ENCODE measurements around the gene SCAPER.
"Not testable (repeated sequence)": the region's sequence is repeated elsewhere in the genome, so short reads cannot be mapped to it uniquely, and the experiment has no call there.

SCAPER gene

GRCh38 chr15:76714950-76715349 lies 190.2 kb downstream of the SCAPER start:
- Histone ChIP-seq H3K27ac (ENCODE audit: poor library complexity, severe bottlenecking) (no peak overlapping the region), H3K27me3 (ENCODE audit: insufficient read depth, poor library complexity, severe bottlenecking) (no peaks in the 10 kb centered on the region), H3K4me1 (ENCODE audit: insufficient read depth, poor library complexity, severe bottlenecking) (no peaks in the 10 kb centered on the region), H3K36me3 (ENCODE audit: low read depth) (peaks cover 4% of the 10 kb centered on the region; the same call in 1 of the 2 replicates), H3K4me3 (ENCODE audit: severe bottlenecking) (no peak overlapping the region), H3K9me3 (ENCODE audit: severe bottlenecking) (peaks cover 2% of the 10 kb centered on the region)
- no peak for TF ChIP-seq CTCF (IDR thresholded peaks at IDR 0.05; ENCODE audit: poor library complexity, severe bottlenecking)
- no peak for ATAC-seq (ENCODE audit: low read depth)
- DNase-seq (ENCODE audit: low spot score) = no peak

GRCh38 chr15:76711351-76711827 lies 193.8 kb downstream of the SCAPER start:
- Histone ChIP-seq H3K9me3 (ENCODE audit: severe bottlenecking) (no peaks in the 10 kb centered on the region), H3K4me1 (ENCODE audit: insufficient read depth, poor library complexity, severe bottlenecking) (no peaks in the 10 kb centered on the region), H3K27me3 (ENCODE audit: insufficient read depth, poor library complexity, severe bottlenecking) (no peaks in the 10 kb centered on the region), H3K4me3 (ENCODE audit: severe bottlenecking) (no peak overlapping the region), H3K27ac (ENCODE audit: poor library complexity, severe bottlenecking) (no peak overlapping the region), H3K36me3 (ENCODE audit: low read depth) (peaks cover 4% of the 10 kb centered on the region; the same call in 1 of the 2 replicates)
- DNase-seq (ENCODE audit: low spot score) (no peak), ATAC-seq (ENCODE audit: low read depth) (no peak)
- TF ChIP-seq CTCF (IDR thresholded peaks at IDR 0.05; ENCODE audit: poor library complexity, severe bottlenecking) = no peak

GRCh38 chr15:76704032-76704431 lies 201.1 kb downstream of the SCAPER start:
- not testable (repeated sequence) for H3K36me3 ChIP-seq (ENCODE audit: low read depth); DNase-seq (ENCODE audit: low spot score); H3K27ac ChIP-seq (ENCODE audit: poor library complexity, severe bottlenecking); H3K4me3 ChIP-seq (ENCODE audit: severe bottlenecking); H3K4me1 ChIP-seq (ENCODE audit: insufficient read depth, poor library complexity, severe bottlenecking); H3K27me3 ChIP-seq (ENCODE audit: insufficient read depth, poor library complexity, severe bottlenecking); H3K9me3 ChIP-seq (ENCODE audit: severe bottlenecking); ATAC-seq (ENCODE audit: low read depth)

DNA sequence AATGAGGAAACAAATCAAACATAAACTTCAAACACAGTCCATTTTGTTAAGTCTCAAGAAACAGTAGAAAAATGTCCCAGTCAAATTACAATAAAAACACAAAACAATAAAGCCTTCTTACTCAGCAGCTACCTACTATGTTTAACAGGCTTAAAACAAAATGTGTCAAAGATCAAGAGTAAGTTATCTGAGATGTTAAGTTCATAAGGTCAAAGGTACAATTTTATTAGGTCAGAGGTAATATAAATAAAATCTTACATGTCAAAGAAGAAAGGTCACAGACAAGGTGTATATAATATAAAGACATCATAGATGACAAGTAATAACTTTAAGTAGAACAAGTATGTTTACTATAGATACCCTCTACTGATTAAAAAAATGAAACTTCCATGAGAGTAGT lies 208.3 kb downstream of the SCAPER start:
- DNase-seq (ENCODE audit: low spot score) = no peak
- no peaks in the 10 kb centered on the region for H3K4me1 ChIP-seq (ENCODE audit: insufficient read depth, poor library complexity, severe bottlenecking)
- H3K4me3 ChIP-seq (ENCODE audit: severe bottlenecking) = no peak overlapping the region
- H3K27ac ChIP-seq (ENCODE audit: poor library complexity, severe bottlenecking) = no peak overlapping the region
- H3K27me3 ChIP-seq (ENCODE audit: insufficient read depth, poor library complexity, severe bottlenecking) = no peaks in the 10 kb centered on the region
- no peak for ATAC-seq (ENCODE audit: low read depth)
- no peaks in the 10 kb centered on the region for H3K9me3 ChIP-seq (ENCODE audit: severe bottlenecking)
- no peak for TF ChIP-seq CTCF (IDR thresholded peaks at IDR 0.05; ENCODE audit: poor library complexity, severe bottlenecking)
- H3K36me3 ChIP-seq (ENCODE audit: low read depth) = peaks cover 8% of the 10 kb centered on the region

- not testable (repeated sequence) for H3K36me3 ChIP-seq (ENCODE audit: low read depth); H3K27me3 ChIP-seq (ENCODE audit: insufficient read depth, poor library complexity, severe bottlenecking); DNase-seq (ENCODE audit: low spot score); H3K4me1 ChIP-seq (ENCODE audit: insufficient read depth, poor library complexity, severe bottlenecking); H3K9me3 ChIP-seq (ENCODE audit: severe bottlenecking); H3K27ac ChIP-seq (ENCODE audit: poor library complexity, severe bottlenecking); ATAC-seq (ENCODE audit: low read depth); H3K4me3 ChIP-seq (ENCODE audit: severe bottlenecking)
Measured at GRCh38 chr15:76692546-76692945, 212.6 kb downstream of the SCAPER start.

DNA sequence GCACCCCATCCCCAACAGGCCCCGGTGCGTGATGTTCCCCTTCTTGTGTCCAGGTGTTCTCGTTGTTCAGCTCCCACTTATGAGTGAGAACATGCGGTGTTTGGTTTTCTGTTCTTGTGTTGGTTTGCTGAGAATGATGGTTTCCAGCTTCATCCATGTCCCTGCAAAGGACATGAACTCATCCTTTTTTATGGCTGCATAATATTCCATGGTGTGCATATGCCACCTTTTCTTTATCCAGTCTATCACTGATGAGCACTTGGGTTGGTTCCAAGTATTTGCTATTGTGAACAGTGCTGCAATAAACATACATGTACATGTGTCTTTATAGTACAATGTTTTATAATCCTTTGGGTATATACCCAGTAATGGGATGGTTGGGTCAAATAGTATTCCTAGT lies 217.5 kb downstream of the SCAPER start:
- not testable (repeated sequence) for H3K27ac ChIP-seq (ENCODE audit: poor library complexity, severe bottlenecking); DNase-seq (ENCODE audit: low spot score); ATAC-seq (ENCODE audit: low read depth); H3K4me1 ChIP-seq (ENCODE audit: insufficient read depth, poor library complexity, severe bottlenecking); H3K9me3 ChIP-seq (ENCODE audit: severe bottlenecking); H3K36me3 ChIP-seq (ENCODE audit: low read depth); H3K27me3 ChIP-seq (ENCODE audit: insufficient read depth, poor library complexity, severe bottlenecking); H3K4me3 ChIP-seq (ENCODE audit: severe bottlenecking)
